HPDE6-E6E7 (cell line): ENCODE data around the gene FAM53B.

Source experiments
- DNase-seq: peaks from one replicate; pipeline ENCODE4 v3.0.0; 2011; ENCODE audit warnings: missing footprints; ENCODE audit errors: extremely low spot score

Gene FAM53B

GRCh38 chr10:124663766-124664360, 80.3 kb downstream of the FAM53B start:
- no peak for DNase-seq

GRCh38 chr10:124663228-124663627, 81.0 kb downstream of the FAM53B start:
- DNase-seq, result no peak

- no peak for DNase-seq
Observed at GRCh38 chr10:124661660-124662180, 82.5 kb downstream of the FAM53B start.

GRCh38 chr10:124660404-124661125, 83.6 kb downstream of the FAM53B start:
- DNase-seq, result no peak

- no peak for DNase-seq
Observed at GRCh38 chr10:124659380-124659779, 84.8 kb downstream of the FAM53B start.

- no peak for DNase-seq
Observed at GRCh38 chr10:124658591-124659242, 85.5 kb downstream of the FAM53B start.

GRCh38 chr10:124657806-124658205, 86.4 kb downstream of the FAM53B start:
- DNase-seq, result no peak

- no peak for DNase-seq
Observed at GRCh38 chr10:124656541-124656940, 87.6 kb downstream of the FAM53B start.

- DNase-seq, result no peak
Observed at GRCh38 chr10:124656113-124656490, 88.1 kb downstream of the FAM53B start.

- no peak for DNase-seq
Observed at GRCh38 chr10:124655191-124656112, 88.7 kb downstream of the FAM53B start.

- DNase-seq, result peak; percentile 73
Observed at GRCh38 chr10:124654686-124655085, 89.5 kb downstream of the FAM53B start.

- DNase-seq, result peak; percentile 58
Observed at GRCh38 chr10:124653811-124654651, 90.1 kb downstream of the FAM53B start.

- DNase-seq, result no peak
Observed at GRCh38 chr10:124653311-124653710, 90.9 kb downstream of the FAM53B start.

GRCh38 chr10:124652701-124653100, 91.5 kb downstream of the FAM53B start:
- DNase-seq, result no peak

- no peak for DNase-seq
Observed at GRCh38 chr10:124652200-124652599, 92.0 kb downstream of the FAM53B start.

- DNase-seq, result no peak
Observed at GRCh38 chr10:124651402-124651891, 92.7 kb downstream of the FAM53B start.

- no peak for DNase-seq
Observed at GRCh38 chr10:124650820-124651401, 93.3 kb downstream of the FAM53B start.

GRCh38 chr10:124650263-124650662, 93.9 kb downstream of the FAM53B start:
- no peak for DNase-seq

- no peak for DNase-seq
Observed at GRCh38 chr10:124649214-124649613, 95.0 kb downstream of the FAM53B start.

GRCh38 chr10:124648738-124649137, 95.4 kb downstream of the FAM53B start:
- DNase-seq, result peak; percentile 79
